GM21528 (cell line): ENCODE data around the gene PHACTR3.
"Not testable (repeated sequence)": the region's sequence is repeated elsewhere in the genome, so short reads cannot be mapped to it uniquely, and the experiment has no call there.

Experiments used
- ATAC-seq: cut with Tn5 transposase; IDR thresholded peaks from one replicate; pipeline ENCODE4 v1.9.1; 2021; ENCODE audit warnings: mild to moderate bottlenecking, moderate library complexity; ENCODE audit not compliant: unreplicated experiment, low FRiP score

PHACTR3 gene

GRCh38 chr20:59884494-59884893 is 280.2 kb downstream of the PHACTR3 start:
- ATAC-seq: no peak

DNA sequence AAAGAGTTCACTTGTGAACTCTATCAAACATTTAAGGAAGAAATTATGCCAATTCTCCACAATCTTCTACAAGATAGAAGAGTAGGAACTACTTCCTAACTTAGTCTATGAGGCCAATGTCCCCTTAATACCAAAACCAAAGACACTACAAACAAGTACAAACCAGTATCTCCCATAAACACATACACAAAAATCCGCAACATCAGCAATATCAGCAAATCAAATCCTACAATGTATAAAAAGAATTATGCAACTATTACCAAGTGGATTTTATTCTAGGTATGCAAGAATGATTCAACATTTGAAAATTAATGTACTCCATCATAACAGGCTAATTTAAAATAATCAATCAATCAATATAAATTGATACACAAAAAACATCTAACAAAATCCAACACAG is 283.7 kb downstream of the PHACTR3 start:
- no peak for ATAC-seq

- ATAC-seq: not testable (repeated sequence)
These were observed 285.7 kb downstream of the PHACTR3 start for GRCh38 chr20:59890035-59890434.

DNA sequence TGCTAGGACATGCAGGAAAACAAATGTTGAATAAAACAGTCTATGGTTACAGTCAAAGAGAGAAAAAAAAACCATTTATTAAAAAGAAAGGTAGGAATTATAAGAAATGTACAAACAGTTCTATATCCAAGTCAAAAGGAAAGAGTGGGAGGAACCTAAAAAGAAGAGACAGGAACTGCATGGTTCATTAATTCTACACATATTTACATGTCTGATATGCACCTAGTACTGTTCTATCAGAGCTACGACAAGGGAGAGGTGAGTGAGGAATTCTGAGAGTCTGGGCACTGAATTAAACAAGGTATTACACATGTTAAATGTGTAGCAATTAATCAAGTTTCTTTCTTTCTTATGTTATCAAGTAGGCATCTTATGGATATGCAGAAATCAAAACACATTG is 287.2 kb downstream of the PHACTR3 start:
- ATAC-seq: no peak

DNA sequence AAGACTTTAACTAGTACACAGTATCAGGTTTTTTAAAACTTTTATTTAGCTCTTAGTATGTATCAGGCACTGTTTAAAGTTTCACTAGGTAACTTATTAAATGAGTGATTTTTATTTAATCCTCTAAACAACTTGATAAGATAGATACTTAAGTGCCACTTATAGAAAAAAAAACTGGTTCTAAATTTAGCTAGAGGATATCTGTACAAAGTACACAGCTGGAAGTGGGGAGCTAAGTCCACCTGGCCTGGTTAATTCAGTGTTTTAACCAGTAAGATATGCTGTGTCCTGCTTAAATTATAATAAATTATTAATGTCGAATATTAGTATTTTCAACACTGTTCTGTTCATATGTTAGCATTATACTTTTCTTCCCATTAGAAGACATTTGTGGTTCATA is 291.6 kb downstream of the PHACTR3 start:
- ATAC-seq: no peak
